HepG2 (cell line): Measurements from ENCODE around the gene CTCF. TPM values are rescaled to one million over a fixed set of nuclear protein-coding genes. Genes with fewer than 3 reads are reported as not detected.
A peak's percentile ranks its signal among the peaks of the same experiment; 100 is the strongest.

Experiments
- MEF2D ChIP-seq: sonication (generic); formaldehyde crosslinking; IDR thresholded peaks from 2 replicates; pipeline ENCODE4 v1.5.1; 2020; ENCODE audit warnings: mild to moderate bottlenecking, missing genetic modification reagents
- ZNF646 ChIP-seq: sonication (generic); formaldehyde crosslinking; IDR thresholded peaks from 2 replicates; pipeline ENCODE4 v1.9.0; 2021; ENCODE audit warnings: mild to moderate bottlenecking, missing genetic modification reagents
- ZNF678 ChIP-seq: sonication (generic); formaldehyde crosslinking; IDR thresholded peaks from 2 replicates; pipeline ENCODE4 v1.4.0; 2020; ENCODE audit warnings: mild to moderate bottlenecking, missing genetic modification reagents
- polyA plus RNA-seq, 8 experiments: library from polyadenylated mRNA; depleted of rRNA in 3 of 8; stranded (reverse) in 7 of 8; unstranded in 1 of 8; fragments of >200 nt; fragmentation: Illumina TruSeq in 4 of 8; extraction: Trizol in 4 of 8; gene quantifications; 2 replicates each; pipeline versions ENCODE4 v1.2.1 to v1.2.3, GENCODE V29; 2011 to 2016; ENCODE audit warnings: low read depth in 4 of 8, missing spikeins in 1 of 8, mixed read lengths in 1 of 8; ENCODE audit not compliant: insufficient read depth in 1 of 8
- total RNA-seq, 5 experiments: library from RNA; depleted of rRNA; stranded (reverse); fragments of >200 nt; fragmentation: Illumina TruSeq; extraction: Trizol; gene quantifications; 2 replicates each; pipeline ENCODE4 v1.2.3, GENCODE V29; 2016; ENCODE audit warnings: low read depth in 1 of 5

The CTCF gene
- total and polyA plus RNA-seq, 2 of the 13 experiments (the other 11 are each of a cell fraction or from before 2014, with no cell fraction given) = 19.5 to 37.5 TPM

GRCh38 chr16:67562918-67563707, 787 bp downstream of the CTCF start (continued):
- peak; percentile 53; the same call in 1 of the 2 replicates for TF ChIP-seq ZNF646 (CRISPR knock-in tag)
- no peak for TF ChIP-seq MEF2D (CRISPR knock-in tag)
- peak; percentile 72; the same call in 1 of the 2 replicates for TF ChIP-seq ZNF678
